Stimulated activated CD8-positive, alpha-beta memory T cell treated with anti-CD3 and anti-CD28 coated beads, Interleukin-4, amount 100 ng/mL, for 1 hour (primary cell): ENCODE data around the gene MSH2.
A peak's percentile ranks its signal among the peaks of the same experiment; 100 is the strongest.
"Not testable (repeated sequence)": the region's sequence is repeated elsewhere in the genome, so short reads cannot be mapped to it uniquely, and the experiment has no call there.

Experiments
- DNase-seq, 2 donors: peaks; one replicate each; pipeline ENCODE4 v3.0.0-alpha.2; 2020; ENCODE audit warnings: low read depth in 2 of 2, low spot score in 1 of 2

MSH2 gene

DNA sequence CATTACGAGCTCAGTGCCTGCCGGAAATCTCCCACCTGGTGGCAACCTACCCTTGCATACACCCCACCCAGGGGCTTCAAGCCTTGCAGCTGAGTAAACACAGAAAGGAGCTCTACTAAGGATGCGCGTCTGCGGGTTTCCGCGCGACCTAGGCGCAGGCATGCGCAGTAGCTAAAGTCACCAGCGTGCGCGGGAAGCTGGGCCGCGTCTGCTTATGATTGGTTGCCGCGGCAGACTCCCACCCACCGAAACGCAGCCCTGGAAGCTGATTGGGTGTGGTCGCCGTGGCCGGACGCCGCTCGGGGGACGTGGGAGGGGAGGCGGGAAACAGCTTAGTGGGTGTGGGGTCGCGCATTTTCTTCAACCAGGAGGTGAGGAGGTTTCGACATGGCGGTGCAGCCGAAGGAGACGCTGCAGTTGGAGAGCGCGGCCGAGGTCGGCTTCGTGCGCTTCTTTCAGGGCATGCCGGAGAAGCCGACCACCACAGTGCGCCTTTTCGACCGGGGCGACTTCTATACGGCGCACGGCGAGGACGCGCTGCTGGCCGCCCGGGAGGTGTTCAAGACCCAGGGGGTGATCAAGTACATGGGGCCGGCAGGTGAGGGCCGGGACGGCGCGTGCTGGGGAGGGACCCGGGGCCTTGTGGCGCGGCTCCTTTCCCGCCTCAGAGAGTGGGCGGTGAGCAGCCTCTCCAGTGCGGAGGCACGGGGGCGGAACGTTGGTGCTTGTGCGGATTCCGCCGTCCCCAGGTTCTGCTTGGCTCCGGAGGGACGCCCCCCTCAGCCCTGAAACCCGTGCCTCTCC is at the start of gene MSH2:
TSS of gene MSH2 (plus strand) at position 352 of the 804 bp plus-strand sequence. CDS start at position 388, 36 bp downstream.
- peak; percentile 60 to 81 for DNase-seq

DNA sequence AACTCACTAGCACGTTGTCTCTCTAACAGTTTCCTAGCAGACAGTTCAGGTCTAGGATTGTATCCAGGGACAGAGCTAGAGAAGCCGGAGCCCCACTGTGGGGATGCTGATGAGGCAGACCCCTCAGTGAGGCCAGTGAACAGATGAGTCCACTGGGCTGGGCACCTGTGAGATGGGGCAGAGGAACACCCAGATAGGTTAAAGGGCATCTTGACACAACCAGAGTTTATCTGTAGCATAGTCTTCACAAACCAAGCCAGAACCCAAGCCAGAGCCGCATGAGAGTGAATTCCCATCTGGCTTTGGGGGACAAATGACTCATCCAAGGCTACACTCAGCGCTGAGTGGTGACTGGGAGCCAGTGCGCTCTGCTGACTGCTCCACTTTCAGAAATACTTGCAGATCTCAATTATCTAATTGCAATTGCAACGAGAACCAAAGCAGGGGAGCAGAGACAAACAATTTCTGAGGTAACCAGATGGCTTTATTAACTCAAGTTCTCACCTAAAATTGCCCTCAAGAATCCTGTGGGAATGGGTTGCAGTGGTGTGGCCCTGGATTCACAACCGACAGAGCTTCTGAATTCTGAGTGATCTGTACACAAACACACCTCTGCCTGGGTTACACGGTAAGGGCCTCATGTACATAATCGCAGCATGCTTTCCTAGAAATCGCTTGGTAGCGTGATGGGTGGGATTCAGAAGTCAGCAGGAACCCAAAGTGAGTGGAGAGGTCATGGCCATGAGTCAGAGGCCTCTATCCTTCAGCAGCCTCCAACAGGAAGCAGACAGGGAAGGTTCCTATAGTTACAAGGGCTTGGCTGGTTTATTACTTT is 48.7 kb upstream of the MSH2 start:
- DNase-seq: no peak

DNA sequence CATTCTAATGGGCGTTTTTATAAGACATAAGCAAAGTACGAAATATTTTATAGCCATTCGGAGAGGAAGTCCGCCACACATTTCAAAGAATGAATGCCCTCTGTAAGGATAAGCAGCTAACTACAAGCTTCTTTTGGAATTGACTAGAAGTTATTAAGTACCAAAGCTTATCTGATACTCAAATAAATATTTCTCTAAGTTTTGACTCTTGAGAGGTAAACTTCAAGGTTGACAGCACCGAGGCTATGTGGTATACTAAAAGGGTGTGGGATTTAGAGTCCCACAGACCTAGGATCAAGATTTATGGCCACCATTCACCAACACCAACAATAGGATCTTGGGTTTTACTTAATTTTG is 48.1 kb upstream of the MSH2 start:
- DNase-seq: no peak

DNA sequence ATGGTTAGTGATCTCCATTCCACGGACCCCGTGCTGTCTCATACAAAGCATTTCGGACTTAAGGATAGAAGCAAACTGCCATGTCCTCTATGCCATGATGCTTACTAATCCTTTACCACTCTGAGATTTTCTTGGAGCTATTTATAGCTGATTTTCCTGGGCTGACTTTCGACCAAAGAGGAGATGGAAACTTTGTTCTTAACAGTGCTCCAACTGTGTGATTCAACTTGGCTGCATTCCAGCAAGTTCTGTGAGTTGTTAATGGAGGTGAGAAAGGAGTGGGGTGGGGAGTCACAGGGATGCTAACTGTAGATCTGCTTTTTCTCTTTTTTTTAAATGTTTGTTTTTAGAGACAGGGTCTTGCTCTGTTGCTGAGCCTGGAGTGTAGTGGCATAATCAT is 45.5 kb upstream of the MSH2 start:
- DNase-seq: no peak

DNA sequence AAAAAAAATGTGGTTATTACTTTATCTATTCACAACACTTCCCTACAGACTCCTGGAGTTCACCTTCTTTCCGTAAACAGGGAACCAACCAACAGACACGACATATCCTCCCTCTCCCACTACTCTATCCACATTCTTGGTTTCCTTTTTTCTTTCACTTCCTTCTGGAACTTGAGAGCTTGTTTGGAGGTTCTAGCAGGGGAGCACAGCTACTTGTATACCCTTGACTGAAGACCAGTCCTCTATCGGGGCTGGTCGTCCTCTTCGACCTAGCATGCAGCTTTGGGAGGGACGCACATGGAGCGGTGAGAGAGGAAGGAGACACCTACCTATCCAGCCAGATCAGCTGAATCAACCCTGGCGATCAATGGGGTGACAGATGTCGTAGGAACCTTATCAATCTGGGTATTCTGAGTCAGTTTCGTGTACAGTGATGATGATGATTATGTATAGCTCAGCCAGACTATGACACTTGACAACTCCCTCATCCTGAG is 43.5 kb upstream of the MSH2 start:
- no peak for DNase-seq

DNA sequence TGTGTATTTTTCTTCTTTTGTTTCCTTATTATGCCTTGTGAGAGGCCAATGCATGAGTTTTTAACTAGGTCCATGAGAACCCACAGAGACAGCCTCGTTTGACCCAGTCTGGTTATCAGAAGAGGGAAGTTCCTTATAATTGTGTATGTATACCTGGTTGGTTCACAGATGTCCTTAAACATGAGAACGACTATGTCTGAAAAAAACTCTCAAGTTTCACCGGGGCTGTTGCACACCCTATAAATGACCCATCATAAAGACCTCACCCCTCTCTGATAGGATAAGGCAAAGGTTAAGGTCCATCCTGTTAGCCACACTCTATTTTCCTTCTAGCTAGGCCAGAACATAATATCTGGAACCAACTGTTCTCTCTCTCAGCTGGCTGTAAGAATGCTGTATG is 42.7 kb upstream of the MSH2 start:
- DNase-seq: no peak

DNA sequence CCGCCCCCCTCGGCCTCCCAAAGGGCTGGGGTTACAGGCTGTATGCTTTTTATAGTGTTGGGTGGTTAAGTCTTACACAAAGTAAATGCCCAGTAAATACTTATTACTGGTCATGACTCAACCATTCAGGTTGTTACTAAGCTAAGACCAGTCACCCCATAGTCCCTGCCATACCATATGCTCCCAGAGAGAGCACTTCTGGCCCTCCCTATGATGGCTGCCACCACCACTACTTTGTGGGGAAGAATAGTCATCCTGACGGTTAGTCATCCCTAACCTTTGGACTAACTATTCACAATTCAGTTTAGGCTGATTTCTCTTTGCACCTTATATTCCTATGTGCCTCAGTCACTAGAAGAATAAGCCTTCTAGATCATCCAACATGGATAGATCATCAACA is 42.0 kb upstream of the MSH2 start:
- no peak for DNase-seq

DNA sequence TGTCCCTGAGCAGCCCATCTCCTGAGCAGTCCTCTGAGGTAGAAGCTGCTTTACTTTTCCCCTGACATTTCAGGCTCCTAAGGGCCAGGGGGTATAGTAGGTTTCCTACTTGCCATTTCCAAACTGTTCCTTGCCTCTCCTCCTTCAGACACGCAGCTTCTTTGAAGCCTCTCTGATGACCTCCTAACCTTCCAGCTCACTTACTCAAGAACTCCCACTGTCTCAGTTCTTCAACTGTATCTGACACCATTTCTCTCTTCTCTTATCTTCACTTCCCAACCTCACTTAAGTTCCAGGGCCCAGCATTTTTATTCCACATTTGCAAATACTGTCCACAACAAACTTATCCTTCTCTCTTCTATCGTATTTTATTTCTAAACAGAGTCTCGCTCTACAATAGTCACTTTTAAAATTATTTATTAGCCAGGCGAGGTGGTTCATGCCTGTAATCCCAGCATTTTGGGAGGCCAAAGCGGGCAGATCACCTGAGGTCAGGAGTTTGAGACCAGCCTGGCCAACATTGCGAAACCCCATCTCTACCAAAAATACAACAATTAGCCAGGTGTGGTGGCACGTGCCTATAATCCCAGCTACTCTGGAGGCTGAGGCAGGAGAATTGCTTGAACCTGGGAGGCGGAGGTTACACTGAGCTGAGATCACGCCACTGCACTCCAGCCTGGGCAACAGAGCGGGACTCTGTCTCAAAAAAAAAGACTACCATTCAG is 41.3 kb upstream of the MSH2 start:
- not testable (repeated sequence) for DNase-seq

DNA sequence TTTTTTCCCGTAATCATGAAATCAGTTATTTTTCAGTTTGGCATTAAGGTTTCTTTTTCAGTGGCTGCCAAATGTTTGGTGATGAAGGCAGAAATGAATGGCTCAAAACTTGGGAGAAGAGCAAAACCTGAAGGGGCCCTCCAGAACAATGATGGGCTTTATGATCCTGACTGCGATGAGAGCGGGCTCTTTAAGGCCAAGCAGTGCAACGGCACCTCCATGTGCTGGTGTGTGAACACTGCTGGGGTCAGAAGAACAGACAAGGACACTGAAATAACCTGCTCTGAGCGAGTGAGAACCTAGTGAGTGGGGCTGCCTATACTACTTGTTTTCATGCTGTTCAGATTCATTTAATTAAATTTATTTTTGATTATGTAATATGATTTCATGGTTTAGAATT is 29.2 kb upstream of the MSH2 start:
- no peak for DNase-seq

DNA sequence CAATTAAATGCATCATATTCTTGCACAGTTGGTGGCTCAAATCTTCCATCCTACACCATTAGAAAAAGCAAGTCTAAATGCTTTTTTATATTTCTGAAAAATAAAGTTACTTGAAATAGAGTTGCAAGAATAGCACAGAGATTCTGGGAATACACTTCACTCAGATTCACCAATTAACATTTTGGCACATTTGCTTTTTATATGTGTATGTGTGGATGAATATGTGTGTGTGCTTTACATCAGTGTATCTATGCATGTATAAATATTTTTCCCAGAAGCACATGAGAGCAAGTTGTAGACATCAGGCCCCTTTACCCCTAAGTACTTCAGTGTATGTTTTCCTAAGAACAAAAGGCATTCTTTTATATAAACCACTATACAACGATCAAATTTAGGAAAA is 27.6 kb upstream of the MSH2 start:
- no peak for DNase-seq

DNA sequence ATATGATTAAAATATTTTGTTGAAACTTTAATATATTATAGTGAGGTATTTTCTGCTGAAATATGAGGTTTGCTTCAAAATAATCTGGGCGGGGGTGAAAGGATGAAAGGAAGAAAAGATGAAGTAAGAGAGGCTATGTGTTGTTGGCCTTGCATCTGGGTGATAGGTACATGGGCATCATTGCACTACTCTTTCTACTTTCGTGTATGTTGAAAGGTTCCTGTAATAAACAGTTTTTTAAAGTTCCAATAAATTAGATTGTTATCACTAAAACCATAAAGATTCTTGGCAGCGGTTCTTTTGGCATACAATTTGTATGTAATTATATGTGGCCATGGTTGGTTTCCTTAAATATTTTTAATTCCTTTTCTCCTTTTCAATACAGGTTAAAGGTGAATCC is 23.6 kb upstream of the MSH2 start:
- DNase-seq: no peak

DNA sequence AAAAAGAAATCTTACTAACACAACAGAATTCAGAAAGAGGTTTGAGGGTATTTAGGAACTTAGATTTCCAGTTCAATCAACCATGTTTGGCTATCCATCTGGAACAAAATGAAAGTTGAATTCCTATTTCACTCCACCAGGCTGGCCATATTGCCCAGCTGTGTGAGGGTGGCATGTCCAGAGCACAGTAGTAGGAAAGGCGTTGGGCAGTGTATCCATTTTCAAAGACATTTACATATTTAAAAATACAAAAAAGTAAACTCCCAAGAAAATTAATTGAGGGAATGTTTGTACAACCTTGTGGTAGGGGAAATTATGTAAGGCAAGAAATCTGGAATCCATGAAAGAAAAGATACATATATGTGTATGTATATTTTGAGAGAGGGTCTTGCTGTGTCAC is 21.5 kb upstream of the MSH2 start:
- no peak for DNase-seq

DNA sequence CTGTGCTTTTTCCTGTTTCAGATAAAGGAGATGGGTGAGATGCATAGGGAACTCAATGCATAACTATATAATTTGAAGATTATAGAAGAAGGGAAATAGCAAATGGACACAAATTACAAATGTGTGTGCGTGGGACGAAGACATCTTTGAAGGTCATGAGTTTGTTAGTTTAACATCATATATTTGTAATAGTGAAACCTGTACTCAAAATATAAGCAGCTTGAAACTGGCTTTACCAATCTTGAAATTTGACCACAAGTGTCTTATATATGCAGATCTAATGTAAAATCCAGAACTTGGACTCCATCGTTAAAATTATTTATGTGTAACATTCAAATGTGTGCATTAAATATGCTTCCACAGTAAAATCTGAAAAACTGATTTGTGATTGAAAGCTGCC is 16.4 kb upstream of the MSH2 start:
- no peak for DNase-seq

DNA sequence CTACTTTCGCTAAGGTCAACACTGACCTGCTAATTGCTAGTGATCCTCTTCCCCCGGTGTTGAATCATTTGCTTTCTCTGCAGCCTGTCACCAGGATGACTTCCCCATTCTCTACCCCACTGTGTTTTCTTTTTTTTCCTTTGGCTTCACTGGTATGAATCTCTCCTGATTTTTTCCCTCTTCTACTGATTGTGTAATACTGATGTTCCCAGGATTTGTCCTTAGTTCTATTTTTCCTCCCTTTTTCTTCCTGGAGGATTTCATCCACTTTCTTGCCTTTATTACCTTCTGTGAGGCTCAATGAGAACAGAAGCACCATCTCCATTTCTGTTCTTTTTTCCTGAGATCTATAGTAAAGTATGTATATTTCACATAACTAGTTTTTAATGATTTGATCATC is 14.1 kb upstream of the MSH2 start:
- DNase-seq: no peak

DNA sequence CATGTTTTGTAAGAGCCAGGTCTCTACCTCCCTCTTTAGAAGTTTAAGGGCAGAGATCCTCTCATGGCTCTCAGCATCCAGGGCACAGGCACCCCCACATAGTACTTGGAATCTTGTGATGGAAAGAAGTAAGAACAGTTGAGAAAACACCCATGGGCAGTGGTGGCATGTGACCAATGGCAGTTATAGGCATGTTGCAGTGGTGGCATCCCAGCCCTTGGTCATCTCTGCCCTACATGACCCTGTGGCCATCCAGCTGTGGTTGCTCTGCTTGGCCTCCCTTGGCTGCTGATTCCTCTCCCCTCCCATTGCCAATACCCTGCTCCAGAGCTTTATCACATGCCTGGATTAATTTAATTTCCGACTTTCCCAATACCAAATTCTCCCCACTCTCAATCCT is 13.3 kb upstream of the MSH2 start:
- DNase-seq: no peak

DNA sequence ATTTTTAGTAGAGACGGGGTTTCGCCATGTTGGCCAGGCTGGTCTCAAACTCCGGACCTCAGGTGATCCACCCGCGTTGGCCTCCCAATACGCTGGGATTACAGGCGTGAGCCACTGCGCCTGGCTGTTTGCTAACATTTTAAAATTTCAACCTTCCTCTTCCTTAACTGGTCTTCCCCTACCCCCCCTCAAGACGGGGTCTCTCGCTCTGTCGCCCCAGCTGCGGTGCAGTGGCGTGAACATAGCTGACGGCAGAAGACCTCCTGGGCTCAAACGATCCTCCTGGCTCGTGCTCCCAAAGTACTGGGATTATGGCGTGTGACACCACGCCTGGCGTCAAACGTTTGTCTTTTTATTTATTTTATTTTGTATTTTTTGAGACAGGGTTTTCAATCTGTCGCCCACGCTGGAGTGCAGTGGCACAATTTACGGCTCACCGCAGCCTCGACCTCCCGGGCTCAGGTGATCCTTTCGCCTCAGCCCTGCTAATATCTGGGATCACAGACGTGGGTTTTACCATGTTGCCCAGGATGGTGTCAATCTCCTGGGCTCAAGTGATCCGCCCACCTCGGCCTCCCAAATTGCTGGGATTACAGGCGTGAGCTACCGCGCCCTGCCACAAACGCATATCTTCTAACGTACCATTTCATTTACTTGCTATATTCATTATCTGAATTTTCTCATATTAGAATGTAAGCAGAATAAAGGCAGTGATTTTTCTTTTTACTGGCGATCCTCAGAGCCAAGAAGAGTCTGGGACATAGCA is 984 bp upstream of the MSH2 start:
- no peak for DNase-seq

DNA sequence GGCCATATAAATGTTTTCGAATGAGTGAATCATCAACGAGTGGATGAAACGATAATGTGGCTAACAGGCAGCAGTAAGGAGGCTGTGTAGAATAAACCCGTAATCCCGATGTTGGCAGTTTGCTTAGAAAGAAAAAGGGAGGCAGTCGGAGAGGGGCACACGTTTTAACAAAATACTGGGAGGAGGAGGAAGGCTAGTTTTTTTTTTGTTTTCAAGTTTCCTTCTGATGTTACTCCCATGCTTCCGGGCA is 476 bp upstream of the MSH2 start:
- DNase-seq: no peak

DNA sequence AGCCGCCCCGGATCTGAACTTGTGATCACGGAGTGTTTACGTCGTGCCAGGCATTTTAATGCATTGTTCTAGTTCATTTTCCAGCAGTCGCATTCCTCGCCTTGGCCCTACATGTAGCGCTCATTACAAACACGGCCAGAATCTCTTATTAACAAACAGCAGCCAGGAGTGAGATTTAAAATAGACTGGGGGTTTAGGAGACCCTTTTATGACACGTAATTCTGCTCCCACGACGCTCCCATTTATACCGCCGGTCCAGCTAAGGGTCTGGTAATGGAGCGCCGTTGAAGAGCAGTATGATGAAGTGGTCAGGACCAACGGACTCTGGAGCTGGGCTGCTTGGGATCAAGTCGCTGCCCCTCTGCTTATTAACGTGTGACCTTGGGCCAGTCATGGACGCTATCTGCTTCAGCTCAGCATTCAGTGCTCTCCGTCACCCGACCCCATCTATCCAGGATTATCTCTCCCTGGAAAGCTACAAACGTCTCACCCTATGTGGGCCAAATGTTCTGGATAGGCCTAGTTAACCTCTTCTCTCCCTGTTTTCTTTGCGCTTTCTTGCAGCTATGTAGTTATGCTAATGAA is 745 bp downstream of the MSH2 start:
- DNase-seq: no peak

DNA sequence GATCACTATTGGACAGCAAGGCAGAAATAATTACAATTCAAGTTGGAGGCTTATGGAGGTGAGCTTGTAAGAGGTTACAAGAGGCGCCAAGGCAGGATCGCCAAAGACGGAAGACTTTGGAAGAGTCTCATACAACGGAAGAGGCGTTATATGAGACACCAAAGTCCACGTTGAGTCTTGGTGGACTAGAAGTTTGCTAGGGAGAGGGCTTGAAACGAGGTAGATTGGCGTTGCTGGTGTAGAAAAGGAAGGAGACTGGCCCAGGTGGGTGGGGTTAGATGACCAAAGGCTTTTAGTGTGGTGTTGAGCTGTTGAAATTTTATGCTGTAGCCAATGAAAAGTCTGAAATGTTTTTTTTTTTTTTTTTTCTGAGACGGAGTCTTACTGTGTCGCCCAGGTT is 1.4 kb downstream of the MSH2 start:
- no peak for DNase-seq

DNA sequence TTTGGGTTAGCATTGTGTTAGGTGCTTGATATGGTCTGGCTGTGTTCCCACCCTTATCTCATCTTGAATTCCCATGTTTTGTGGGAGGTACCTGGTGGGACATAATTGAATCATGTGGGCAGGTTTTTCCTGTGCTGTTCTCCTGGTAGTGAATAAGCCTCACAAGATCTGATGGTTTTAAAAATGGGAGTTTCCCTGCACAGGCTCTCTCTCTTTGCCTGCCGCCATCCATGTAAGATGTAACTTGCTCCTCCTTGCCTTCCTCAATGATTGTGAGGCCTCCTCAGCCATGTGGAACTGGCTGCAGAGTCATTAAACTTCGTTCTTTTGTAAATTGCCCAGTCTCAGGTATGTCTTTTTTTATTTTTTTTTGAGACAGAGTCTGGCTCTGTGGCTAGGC is 2.8 kb downstream of the MSH2 start:
- DNase-seq: no peak
